Heart left ventricle (tissue), 13 donors: ENCODE results near the gene SPINK6.

ENCODE experiments used
- CTCF ChIP-seq, 12 donors: fragments of 200-600 bp; sonication (generic) in 4 of 12; IDR thresholded peaks; one replicate each; pipeline versions ENCODE4 v1.5.0 to v1.8.0; 2018 to 2022; ENCODE audit warnings: antibody characterized with exemption in 12 of 12, mild to moderate bottlenecking in 5 of 12
- POLR2A ChIP-seq, 2 donors: fragments of 450-650 bp; IDR thresholded peaks; one replicate each; pipeline ENCODE4 v1.6.1; 2017; ENCODE audit warnings: antibody characterized with exemption in 2 of 2, mild to moderate bottlenecking in 2 of 2, moderate library complexity in 2 of 2
- donor health status: ischemic (EF 13 %, LVEDD 7.1; RV severe dilation, severe dysfunction).
- donor health status: DM: no; HTN: yes; CAD: no.
- donor health status: DM: no; HTN: no; CAD: no.
- donor health status: ischemic (EF 25% LVEDD 6.9; RV normal size, moderate dysfunction).
- donor health status: ischemic (EF 25% LVEDD 5.7; RV mildly dilated, moderate dysfunction).
- donor health status: ischemic (EF 35%, LVEDD 5.7; RV mildly dilated, moderate dysfunction).
- donor health status: nonischemic (EF 11% LVEDD 7.7; RV severe dilation, severe dysfunction).
- donor health status: DM: yes; HTN: yes; CAD: no.
- donor health status: PGD.
- donor health status: ischemic (EF 29% LVEDD 5.4; RV normal size, mild dysfunction).
- donor health status: nonischemic (EF 23%, LVEDD 6.1; RV moderate dilation, normal function).

DNA sequence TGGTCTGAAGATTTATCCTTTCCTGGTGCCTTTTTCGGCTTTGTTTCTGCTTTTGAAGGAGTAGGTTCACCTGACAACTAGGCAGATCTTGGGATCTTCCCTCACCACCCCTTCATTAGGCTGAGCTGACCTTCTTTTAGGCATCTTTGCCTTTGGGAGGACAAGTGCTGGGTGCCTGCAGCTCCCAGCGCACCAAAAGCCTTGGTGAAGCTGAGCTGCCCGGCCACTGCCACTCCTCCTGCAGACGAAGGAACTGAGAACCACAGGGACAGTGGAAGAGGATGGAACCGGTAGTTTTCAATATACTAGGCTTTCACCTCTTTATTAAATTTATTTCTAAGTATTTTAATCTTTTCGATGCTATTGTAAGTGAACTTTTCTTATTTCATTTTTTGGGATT is 18.7 kb downstream of the SPINK6 start:
- TF ChIP-seq CTCF (IDR thresholded peaks at IDR 0.05) (no peak), POLR2A (IDR thresholded peaks at IDR 0.05) (no peak)
